Adrenal gland (tissue), 12 donors: ENCODE data around the gene CFAP65. TPM values are rescaled to one million over a fixed set of nuclear protein-coding genes. Genes with fewer than 3 reads are reported as not detected.

ENCODE experiments used
- DNase-seq, 7 donors: peaks; one replicate each; pipeline ENCODE4 v3.0.0-alpha.2; 2019 to 2020
- H3K27ac ChIP-seq, 5 donors: fragments of 200-600 bp; sonication (generic) in 4 of 5; 1 replicate in 3 of 5; 2 replicates in 2 of 5; pipeline versions ENCODE4 v1.5.1 to v1.8.0; 2016 to 2020; ENCODE audit warnings: mild to moderate bottlenecking in 1 of 5
- H3K27me3 ChIP-seq: fragments of 200-600 bp; 2 replicates; pipeline ENCODE4 v1.8.0; 2021
- H3K36me3 ChIP-seq, 2 donors: fragments of 200-600 bp; replicated peaks in 1 of 2; 1 replicate in 1 of 2; 2 replicates in 1 of 2; pipeline versions ENCODE4 v1.5.1 to v1.8.0; 2018 to 2022
- H3K4me1 ChIP-seq, 2 donors: fragments of 200-600 bp; replicated peaks in 1 of 2; 1 replicate in 1 of 2; 2 replicates in 1 of 2; pipeline versions ENCODE4 v1.5.1 to v1.8.0; 2018 to 2021
- H3K4me3 ChIP-seq, 4 donors: fragments of 200-600 bp; sonication (generic) in 3 of 4; one replicate each; pipeline ENCODE4 v1.5.1; 2016 to 2018
- H3K9me3 ChIP-seq, 3 donors: fragments of 200-600 bp; sonication (generic) in 1 of 3; replicated peaks in 1 of 3; 1 replicate in 2 of 3; 2 replicates in 1 of 3; pipeline versions ENCODE4 v1.5.1 to v1.8.0; 2016 to 2021
- POLR2A ChIP-seq, 2 donors: fragments of 450-650 bp; IDR thresholded peaks; one replicate each; pipeline ENCODE4 v1.6.1; 2017; ENCODE audit warnings: antibody characterized with exemption in 2 of 2, mild to moderate bottlenecking in 2 of 2, moderate library complexity in 1 of 2
- WGBS, 4 donors: extraction: QIAGEN DNeasy Blood & Tissue Kit in 2 of 4; methylation state at CpG; one replicate each; pipeline versions ENCODE4 v1.1.5 to v1.1.7; 2013 to 2017; 5-methylcytosine and 5-hydroxymethylcytosine counted together
- intact Hi-C, 2 donors: fragments of 100-400 bp; cut with DNase I; formaldehyde crosslinking; loops; one replicate each; pipeline versions ENCODE4 v1.14.1 to v1.15.0; 2022 to 2023
- polyA plus RNA-seq, 3 donors: library from polyadenylated mRNA; stranded (reverse); fragments of 200-250 nt in 2 of 3; fragments of 350-450 nt in 1 of 3; fragmentation: Illumina TruSeq in 1 of 3; extraction: RNeasy Lipid Tissue Mini Kit (QIAGEN cat#74804) in 1 of 3; gene quantifications; one replicate each; pipeline ENCODE4 v1.2.3, GENCODE V29; 2013 to 2014
- total RNA-seq, 9 donors: library from RNA; depleted of rRNA in 4 of 9; stranded (reverse); fragments of >200 nt in 4 of 9; fragments of 120-200 nt in 1 of 9; fragmentation: NEBNext Ultra II Directional in 1 of 9; extraction: Animal tissue kit (Norgen Biotek cat#: 25700) in 1 of 9; gene quantifications; one replicate each; pipeline versions ENCODE4 v1.1.0 to v1.2.4, GENCODE V29; 2013 to 2023
- TF ChIP-seq, protein P1 (sequence below), 6 experiments: fragments of 450-650 bp in 4 of 6; fragments of 200-600 bp in 2 of 6; sonication (generic) in 1 of 6; IDR thresholded peaks; 1 replicate in 5 of 6; 2 replicates in 1 of 6; pipeline versions ENCODE4 v1.5.1 to v1.8.0; 2016 to 2021; ENCODE audit warnings: antibody characterized with exemption in 6 of 6, mild to moderate bottlenecking in 2 of 6, moderate library complexity in 1 of 6
- donor health status: healthy with polysubstance abuse.
- donor health status: Bipolar disorder and iron deficiency.
- donor health status: DM: yes; HTN: yes; CAD: no.
- donor health status: DM: no; HTN: no; CAD: no.
- donor health status: DM: no; HTN: no; CAD: no.
- donor health status: DM: yes; HTN: yes; CAD: no.

CFAP65 gene
- total and polyA plus RNA-seq, 12 donors, result 0.04 to 0.16 (median 0.06) TPM; not detected in 7

DNA sequence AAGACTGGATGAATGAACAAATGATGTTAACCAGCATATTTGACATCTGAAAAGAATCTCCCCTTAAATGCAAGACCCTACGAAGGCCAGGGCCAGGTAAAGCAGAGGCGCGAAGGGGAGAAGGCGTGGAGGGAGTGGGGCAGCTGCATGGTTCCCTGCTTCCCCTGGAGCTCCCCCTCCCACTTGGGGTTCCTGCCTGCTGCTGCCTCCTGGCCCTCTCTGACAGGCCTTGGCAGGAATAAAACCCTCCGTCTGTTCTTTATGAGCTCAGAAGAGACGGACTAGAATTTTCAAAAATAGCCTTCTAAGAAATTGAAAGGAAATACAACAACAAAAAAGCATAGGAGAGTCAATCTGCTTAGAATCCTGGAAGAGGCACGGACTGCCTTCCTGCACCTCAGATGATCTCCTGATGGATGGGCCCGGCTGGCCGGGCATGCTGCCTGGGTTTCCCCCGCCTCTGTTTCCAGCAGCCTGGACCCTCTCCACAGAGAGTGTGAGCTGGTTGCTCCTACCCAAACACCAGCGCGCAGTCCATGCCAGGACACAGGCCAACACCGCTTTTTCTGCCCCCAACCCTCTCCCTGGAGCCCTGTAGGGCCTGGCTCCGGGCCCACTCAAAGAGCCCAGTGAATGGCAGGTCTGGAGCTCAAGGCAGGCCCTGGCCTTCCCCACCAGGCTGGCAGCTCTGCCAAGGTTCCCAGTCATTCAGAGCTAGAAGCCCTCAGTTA lies 23.9 kb downstream of the CFAP65 start:
- Histone ChIP-seq H3K4me1 (no peaks in the 10 kb centered on the region), H3K27ac (no peak overlapping the region), H3K4me3 (no peak overlapping the region), H3K27me3 (no peaks in the 10 kb centered on the region), H3K9me3 (no peaks in the 10 kb centered on the region), H3K36me3 (no peaks in the 10 kb centered on the region)
- intact Hi-C loops, result no loop called here
- no peak for TF ChIP-seq POLR2A (IDR thresholded peaks at IDR 0.05)
- TF ChIP-seq, protein P1, sequence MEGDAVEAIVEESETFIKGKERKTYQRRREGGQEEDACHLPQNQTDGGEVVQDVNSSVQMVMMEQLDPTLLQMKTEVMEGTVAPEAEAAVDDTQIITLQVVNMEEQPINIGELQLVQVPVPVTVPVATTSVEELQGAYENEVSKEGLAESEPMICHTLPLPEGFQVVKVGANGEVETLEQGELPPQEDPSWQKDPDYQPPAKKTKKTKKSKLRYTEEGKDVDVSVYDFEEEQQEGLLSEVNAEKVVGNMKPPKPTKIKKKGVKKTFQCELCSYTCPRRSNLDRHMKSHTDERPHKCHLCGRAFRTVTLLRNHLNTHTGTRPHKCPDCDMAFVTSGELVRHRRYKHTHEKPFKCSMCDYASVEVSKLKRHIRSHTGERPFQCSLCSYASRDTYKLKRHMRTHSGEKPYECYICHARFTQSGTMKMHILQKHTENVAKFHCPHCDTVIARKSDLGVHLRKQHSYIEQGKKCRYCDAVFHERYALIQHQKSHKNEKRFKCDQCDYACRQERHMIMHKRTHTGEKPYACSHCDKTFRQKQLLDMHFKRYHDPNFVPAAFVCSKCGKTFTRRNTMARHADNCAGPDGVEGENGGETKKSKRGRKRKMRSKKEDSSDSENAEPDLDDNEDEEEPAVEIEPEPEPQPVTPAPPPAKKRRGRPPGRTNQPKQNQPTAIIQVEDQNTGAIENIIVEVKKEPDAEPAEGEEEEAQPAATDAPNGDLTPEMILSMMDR (IDR thresholded peaks at IDR 0.05), result no peak
- 68 to 79% (median 76%) methylated on average over 10 to 14 of the region's 14 CpGs for WGBS, 4 donors
- no peak for DNase-seq

DNA sequence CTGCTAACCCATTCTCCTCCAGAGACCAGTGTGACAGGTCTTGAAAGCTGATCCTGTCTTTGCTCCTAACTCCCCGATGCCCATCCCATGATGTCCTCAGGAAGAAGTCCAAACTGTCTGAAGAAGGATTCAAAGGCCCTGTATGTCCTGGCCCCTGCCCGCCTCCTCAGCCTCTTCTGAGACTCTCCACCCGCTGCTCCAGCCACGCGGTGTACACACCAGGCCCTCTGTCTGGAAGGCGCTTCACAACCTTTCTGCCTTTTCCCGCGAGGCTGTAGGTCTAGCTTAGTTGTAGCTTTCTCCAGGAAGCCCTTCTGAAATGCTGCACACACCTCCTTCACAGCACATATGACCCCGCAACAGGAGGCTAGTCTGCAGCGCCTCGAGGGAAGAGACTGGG lies 24.6 kb downstream of the CFAP65 start:
- no peak overlapping the region for H3K4me3 ChIP-seq
- intact Hi-C loops, result no loop called here
- H3K27ac ChIP-seq, result no peak overlapping the region
- no peaks in the 10 kb centered on the region for H3K36me3 ChIP-seq
- DNase-seq, result no peak
- H3K27me3 ChIP-seq, result no peaks in the 10 kb centered on the region
- WGBS, 4 donors, result 93 to 98% (median 94%) methylated on average over 11 of the region's 11 CpGs
- H3K4me1 ChIP-seq, result no peaks in the 10 kb centered on the region
- no peaks in the 10 kb centered on the region for H3K9me3 ChIP-seq
- TF ChIP-seq POLR2A (IDR thresholded peaks at IDR 0.05), result no peak
- TF ChIP-seq, protein P1 (IDR thresholded peaks at IDR 0.05), result no peak

DNA sequence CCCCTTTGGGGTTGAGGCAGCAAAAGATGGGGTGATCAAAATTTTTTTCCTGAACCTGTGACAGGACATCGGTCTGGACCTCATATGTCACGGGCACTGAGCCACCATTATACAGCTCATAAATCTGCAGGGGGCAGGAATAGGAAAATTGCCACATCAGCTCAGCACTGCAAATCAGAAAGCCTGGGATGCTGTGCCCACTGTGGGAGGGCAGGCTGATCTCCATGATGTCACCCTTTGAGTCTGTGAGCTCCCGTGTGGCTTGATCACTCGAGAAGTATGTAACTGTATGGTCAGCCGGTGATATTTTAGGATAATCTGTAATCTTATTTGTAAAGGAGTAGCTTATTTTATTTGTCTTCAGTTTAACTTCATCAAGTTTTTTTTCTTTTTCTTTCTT lies 30.4 kb downstream of the CFAP65 start:
- H3K4me1 ChIP-seq, result no peaks in the 10 kb centered on the region
- TF ChIP-seq, protein P1 (IDR thresholded peaks at IDR 0.05), result no peak
- TF ChIP-seq POLR2A (IDR thresholded peaks at IDR 0.05), result no peak
- H3K4me3 ChIP-seq, result no peak overlapping the region
- H3K27ac ChIP-seq, result no peak overlapping the region
- 72 to 93% (median 84%) methylated on average over 5 of the region's 5 CpGs for WGBS, 4 donors
- H3K9me3 ChIP-seq, result no peaks in the 10 kb centered on the region
- H3K27me3 ChIP-seq, result peaks cover 9% of the 10 kb centered on the region
- DNase-seq, result no peak
- no peaks in the 10 kb centered on the region for H3K36me3 ChIP-seq
- intact Hi-C loops, result no loop called here

DNA sequence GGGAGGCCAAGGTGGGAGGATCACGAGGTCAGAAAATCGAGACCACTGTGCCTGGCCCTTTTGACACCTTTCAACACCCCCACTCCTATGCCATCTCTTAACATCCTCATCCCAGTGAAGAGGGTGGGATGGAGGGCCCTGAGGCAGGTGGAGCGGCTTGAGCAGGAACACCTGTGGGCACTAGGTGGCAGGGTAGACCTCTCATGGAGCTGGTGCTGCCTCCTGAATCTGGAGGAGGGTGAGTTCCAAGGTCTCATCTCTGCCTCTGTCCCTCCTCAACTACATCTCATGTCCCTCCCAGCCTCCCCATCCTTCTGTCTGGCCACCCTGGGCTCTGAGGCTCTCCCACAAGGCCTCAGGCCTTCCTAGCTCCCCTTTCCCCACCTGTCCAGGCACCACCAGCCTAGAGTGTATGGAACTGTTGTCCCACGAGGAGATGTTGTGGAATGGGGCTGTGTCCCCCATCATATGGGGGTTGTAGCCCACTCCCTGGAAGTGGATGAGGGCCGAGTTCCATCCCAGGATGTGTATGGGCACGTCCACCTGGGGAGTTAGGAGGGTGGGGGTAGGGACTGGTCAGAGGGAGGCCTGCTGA lies 31.1 kb downstream of the CFAP65 start:
- Histone ChIP-seq H3K36me3 (no peaks in the 10 kb centered on the region), H3K9me3 (no peaks in the 10 kb centered on the region), H3K4me1 (no peaks in the 10 kb centered on the region), H3K27me3 (peaks cover 15% of the 10 kb centered on the region), H3K27ac (no peak overlapping the region), H3K4me3 (no peak overlapping the region)
- intact Hi-C loops, result no loop called here
- no peak for DNase-seq
- WGBS, 4 donors, result 52 to 71% (median 65%) methylated on average over 4 to 6 of the region's 6 CpGs
- TF ChIP-seq, protein P1 (IDR thresholded peaks at IDR 0.05), result peak in 2 of 6 experiments; percentile 9 to 18
- TF ChIP-seq POLR2A (IDR thresholded peaks at IDR 0.05), result no peak
